IPS-NIHi11 (cell line): ENCODE data around the gene NEUROG2.
"Not testable (repeated sequence)": the region's sequence is repeated elsewhere in the genome, so short reads cannot be mapped to it uniquely, and the experiment has no call there.

Experiments used
- DNase-seq: peaks from one replicate; pipeline ENCODE4 v3.0.0; 2012; ENCODE audit warnings: mixed read lengths, low spot score

The NEUROG2 gene

GRCh38 chr4:112490808-112491207 is 25.2 kb downstream of the NEUROG2 start:
- DNase-seq: not testable (repeated sequence)

GRCh38 chr4:112485930-112486329 is 30.1 kb downstream of the NEUROG2 start:
- no peak for DNase-seq

- no peak for DNase-seq
Observed at GRCh38 chr4:112473985-112474384, 42.0 kb downstream of the NEUROG2 start.

GRCh38 chr4:112472318-112472717 is 43.7 kb downstream of the NEUROG2 start:
- no peak for DNase-seq
